Esophagus squamous epithelium (tissue), 5 donors: ENCODE results near the gene SMYD3. TPM values are rescaled to one million over a fixed set of nuclear protein-coding genes. Genes with fewer than 3 reads are reported as not detected.

Experiments
- DNase-seq: peaks from one replicate; lab custom pipeline; 2025; lab: John Stamatoyannopoulos, UW
- H3K27ac ChIP-seq, 4 donors: fragments of 200-600 bp; sonication (generic); one replicate each; pipeline ENCODE4 v1.5.1; 2016 to 2019; ENCODE audit warnings: mild to moderate bottlenecking in 1 of 4
- H3K27me3 ChIP-seq, 4 donors: fragments of 200-600 bp; sonication (generic); 1 replicate in 3 of 4; 2 replicates in 1 of 4; pipeline versions ENCODE4 v1.5.1 to v1.6.0; 2017 to 2021; ENCODE audit warnings: antibody characterized with exemption in 1 of 4
- H3K36me3 ChIP-seq, 3 donors: fragments of 200-600 bp; sonication (generic); one replicate each; pipeline ENCODE4 v1.5.1; 2016 to 2019
- H3K4me1 ChIP-seq, 3 donors: fragments of 200-600 bp; sonication (generic); one replicate each; pipeline ENCODE4 v1.5.1; 2017 to 2019
- H3K4me3 ChIP-seq, 4 donors: fragments of 200-600 bp; sonication (generic); 1 replicate in 3 of 4; 2 replicates in 1 of 4; pipeline ENCODE4 v1.5.1; 2016 to 2019; ENCODE audit warnings: mild to moderate bottlenecking in 2 of 4, moderate library complexity in 1 of 4
- H3K9me3 ChIP-seq, 3 donors: fragments of 200-600 bp; sonication (generic); one replicate each; pipeline ENCODE4 v1.5.1; 2016 to 2019
- CTCF ChIP-seq, 6 experiments: fragments of 450-650 bp in 4 of 6; fragments of 200-600 bp in 2 of 6; sonication (generic) in 2 of 6; IDR thresholded peaks; one replicate each; pipeline ENCODE4 v1.5.1; 2016 to 2019; ENCODE audit warnings: antibody characterized with exemption in 6 of 6, mild to moderate bottlenecking in 4 of 6, moderate library complexity in 4 of 6
- POLR2A ChIP-seq, 4 donors: fragments of 450-650 bp; IDR thresholded peaks; one replicate each; pipeline ENCODE4 v1.6.1; 2017; ENCODE audit warnings: antibody characterized with exemption in 4 of 4, mild to moderate bottlenecking in 4 of 4, moderate library complexity in 3 of 4
- WGBS, 2 donors: methylation state at CpG; one replicate each; pipeline ENCODE4 v1.1.5; 2018; 5-methylcytosine and 5-hydroxymethylcytosine counted together
- intact Hi-C: fragments of 100-400 bp; cut with DNase I; formaldehyde crosslinking; loops from one replicate; pipeline ENCODE4 v1.15.0; 2022
- total RNA-seq, 4 donors: library from RNA; depleted of rRNA; stranded (reverse); fragments of >200 nt; gene quantifications; one replicate each; pipeline ENCODE4 v1.1.0, GENCODE V29; 2016
- donor health status: DM: yes; HTN: yes; CAD: no.

SMYD3 gene
- total RNA-seq, 4 donors from 2014 or later: 8.4 to 15.8 (median 11.5) TPM

- 85 to 97% methylated on average over 7 of the region's 8 CpGs for WGBS, 2 donors
Observed at GRCh38 chr1:245872475-245872874, 634.6 kb downstream of the SMYD3 start.

GRCh38 chr1:245871915-245872314 is 635.2 kb downstream of the SMYD3 start:
- intact Hi-C loops: no loop called here
- TF ChIP-seq CTCF (IDR thresholded peaks at IDR 0.05) (no peak), POLR2A (IDR thresholded peaks at IDR 0.05) (no peak)
- H3K9me3 ChIP-seq: no peaks in the 10 kb centered on the region
- no peak overlapping the region for H3K27ac ChIP-seq
- 85 to 98% methylated on average over 4 of the region's 4 CpGs for WGBS, 2 donors
- no peaks in the 10 kb centered on the region for H3K27me3 ChIP-seq
- DNase-seq: no peak
- peaks cover 0 to 24% (median 6%) of the 10 kb centered on the region in 3 donors for H3K4me1 ChIP-seq
- H3K36me3 ChIP-seq: no peaks in the 10 kb centered on the region
- no peak overlapping the region for H3K4me3 ChIP-seq

More at GRCh38 chr1:245872475-245872874, 634.6 kb downstream of the SMYD3 start:
- Histone ChIP-seq H3K9me3 (no peaks in the 10 kb centered on the region), H3K27me3 (no peaks in the 10 kb centered on the region), H3K4me3 (no peak overlapping the region), H3K27ac (no peak overlapping the region), H3K36me3 (no peaks in the 10 kb centered on the region), H3K4me1 (peaks cover 0 to 24% (median 6%) of the 10 kb centered on the region in 3 donors)
- DNase-seq: no peak
- no peak for TF ChIP-seq CTCF (IDR thresholded peaks at IDR 0.05)
- no peak for TF ChIP-seq POLR2A (IDR thresholded peaks at IDR 0.05)
- intact Hi-C loops: no loop called here

GRCh38 chr1:245871191-245871590 is 635.9 kb downstream of the SMYD3 start:
- H3K4me3 ChIP-seq: no peak overlapping the region
- WGBS, 2 donors: 70 to 80% methylated on average over 2 of the region's 2 CpGs
- no peaks in the 10 kb centered on the region for H3K27me3 ChIP-seq
- H3K4me1 ChIP-seq: peaks cover 0 to 24% (median 6%) of the 10 kb centered on the region in 3 donors
- no peaks in the 10 kb centered on the region for H3K9me3 ChIP-seq
- intact Hi-C loops: no loop called here
- no peak for DNase-seq
- TF ChIP-seq POLR2A (IDR thresholded peaks at IDR 0.05) (no peak), CTCF (IDR thresholded peaks at IDR 0.05) (no peak)
- H3K36me3 ChIP-seq: no peaks in the 10 kb centered on the region
- H3K27ac ChIP-seq: no peak overlapping the region

GRCh38 chr1:245870698-245871097 is 636.4 kb downstream of the SMYD3 start:
- Histone ChIP-seq H3K27me3 (no peaks in the 10 kb centered on the region), H3K4me3 (no peak overlapping the region), H3K27ac (no peak overlapping the region), H3K36me3 (no peaks in the 10 kb centered on the region), H3K9me3 (no peaks in the 10 kb centered on the region), H3K4me1 (peaks cover 0 to 21% (median 6%) of the 10 kb centered on the region in 3 donors)
- intact Hi-C loops: no loop called here
- 82 to 86% methylated on average over 6 of the region's 6 CpGs for WGBS, 2 donors
- no peak for TF ChIP-seq POLR2A (IDR thresholded peaks at IDR 0.05)
- no peak for TF ChIP-seq CTCF (IDR thresholded peaks at IDR 0.05)
- no peak for DNase-seq

GRCh38 chr1:245869847-245870246 is 637.2 kb downstream of the SMYD3 start:
- no peak overlapping the region for H3K27ac ChIP-seq
- TF ChIP-seq CTCF (IDR thresholded peaks at IDR 0.05) (no peak), POLR2A (IDR thresholded peaks at IDR 0.05) (no peak)
- H3K36me3 ChIP-seq: no peaks in the 10 kb centered on the region
- intact Hi-C loops: no loop called here
- H3K4me3 ChIP-seq: no peak overlapping the region
- peaks cover 0 to 13% (median 4%) of the 10 kb centered on the region in 3 donors for H3K4me1 ChIP-seq
- no peak for DNase-seq
- 62 to 78% methylated on average over 4 to 7 of the region's 7 CpGs for WGBS, 2 donors
- no peaks in the 10 kb centered on the region for H3K27me3 ChIP-seq
- no peaks in the 10 kb centered on the region for H3K9me3 ChIP-seq
